ENCODE results near the gene PCLO.
A peak's percentile ranks its signal among the peaks of the same experiment; 100 is the strongest.
"Not testable (repeated sequence)": the region's sequence is repeated elsewhere in the genome, so short reads cannot be mapped to it uniquely, and the experiment has no call there.

Gene PCLO

DNA sequence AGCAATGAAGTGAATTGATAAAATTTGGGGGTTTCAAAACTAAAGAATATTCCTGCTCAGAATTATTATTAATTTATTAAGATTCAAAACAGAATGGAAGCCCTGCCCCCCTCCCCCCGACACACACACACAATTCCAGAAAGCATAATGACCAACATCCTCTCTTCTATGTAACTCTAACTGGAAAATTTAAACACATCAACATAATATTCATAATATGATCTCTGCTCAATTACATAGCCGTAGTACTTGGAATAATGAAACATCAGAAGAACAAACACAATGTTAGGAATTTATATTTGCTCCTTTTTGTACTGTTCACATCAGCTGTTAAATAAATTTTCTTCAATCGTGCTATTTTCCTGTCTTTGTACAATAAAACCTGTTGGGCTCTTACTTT is 20.8 kb downstream of the PCLO start:
- no peak for DNase-seq

DNA sequence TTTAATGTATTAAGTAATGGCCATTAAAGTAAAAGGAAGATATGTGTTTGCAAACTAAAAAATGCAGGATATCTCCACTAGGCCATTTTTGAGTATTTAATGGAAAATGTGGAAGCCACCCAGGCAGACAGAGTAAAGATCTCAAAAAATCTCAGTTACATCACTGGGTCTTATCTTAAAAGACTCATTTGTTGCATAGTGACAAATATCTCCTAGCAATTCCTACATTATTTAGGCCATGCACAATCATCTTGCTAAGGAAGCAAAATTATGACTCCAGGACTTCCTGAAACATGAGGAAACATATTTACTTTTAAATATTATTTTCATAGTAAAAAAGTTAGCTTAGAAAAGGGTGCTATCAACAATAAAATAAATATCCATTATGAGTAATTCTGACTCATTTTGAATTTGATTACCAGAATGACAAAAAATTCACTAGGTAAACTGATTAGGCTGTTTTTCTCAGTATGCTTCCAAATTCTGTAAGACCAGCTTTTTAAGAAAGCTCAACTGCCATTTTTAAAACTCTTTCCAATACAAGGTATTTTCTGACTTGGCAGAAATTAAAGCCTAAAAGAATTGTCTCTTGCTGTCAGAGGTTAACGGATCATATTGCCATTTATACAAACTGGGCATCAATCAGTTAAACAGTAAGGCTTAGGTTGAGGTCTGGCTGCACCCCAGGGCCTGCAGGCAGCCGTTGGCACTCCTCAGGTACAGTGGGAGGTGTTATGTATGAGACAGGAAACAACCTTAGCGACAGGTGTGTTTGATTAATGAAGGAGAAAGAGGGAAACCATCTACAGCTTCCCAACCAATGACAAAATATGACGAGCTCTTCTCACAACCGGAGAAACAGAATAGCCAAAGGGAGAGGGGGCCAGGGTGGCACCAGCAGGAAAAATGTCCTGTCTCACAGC is 31.8 kb downstream of the PCLO start:
- no peak for DNase-seq

DNA sequence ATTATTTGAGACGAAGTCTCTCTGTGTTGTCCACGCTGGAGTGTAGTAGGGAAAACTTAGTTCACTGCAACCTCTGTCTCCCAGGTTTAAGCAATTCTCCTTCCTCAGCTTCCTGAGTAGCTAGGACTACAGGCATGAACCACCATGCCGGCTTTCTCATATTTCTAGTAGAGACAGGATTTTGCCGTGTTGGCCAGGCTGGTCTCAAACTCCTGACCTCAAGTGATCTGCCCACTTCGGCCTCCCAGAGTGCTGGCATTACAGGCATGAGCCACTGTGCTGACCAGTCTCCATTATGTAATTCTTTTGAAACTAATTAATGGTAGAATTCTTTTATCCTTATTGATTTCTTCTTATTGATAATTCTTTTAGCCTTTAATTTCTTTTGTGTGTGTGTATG is 32.5 kb downstream of the PCLO start:
- DNase-seq, result no peak

DNA sequence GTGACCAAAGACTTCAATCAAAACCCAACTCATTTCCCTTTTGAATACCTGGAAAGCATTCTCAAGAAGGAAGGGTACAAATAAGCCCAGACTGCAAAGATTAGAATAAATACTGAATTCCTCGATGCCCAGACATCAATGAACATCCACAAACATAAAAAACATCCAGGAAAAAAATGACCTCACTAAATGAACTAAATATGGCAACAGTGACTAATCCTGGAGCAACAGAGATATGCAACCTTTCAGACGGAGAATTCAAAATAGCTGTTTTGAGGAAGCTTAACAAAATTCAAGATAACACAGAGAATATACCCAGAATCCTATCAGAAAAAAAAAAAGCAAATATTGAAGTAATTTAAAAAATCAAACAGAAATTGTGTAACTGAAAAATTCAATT is 43.2 kb downstream of the PCLO start:
- DNase-seq, result peak; percentile 8

DNA sequence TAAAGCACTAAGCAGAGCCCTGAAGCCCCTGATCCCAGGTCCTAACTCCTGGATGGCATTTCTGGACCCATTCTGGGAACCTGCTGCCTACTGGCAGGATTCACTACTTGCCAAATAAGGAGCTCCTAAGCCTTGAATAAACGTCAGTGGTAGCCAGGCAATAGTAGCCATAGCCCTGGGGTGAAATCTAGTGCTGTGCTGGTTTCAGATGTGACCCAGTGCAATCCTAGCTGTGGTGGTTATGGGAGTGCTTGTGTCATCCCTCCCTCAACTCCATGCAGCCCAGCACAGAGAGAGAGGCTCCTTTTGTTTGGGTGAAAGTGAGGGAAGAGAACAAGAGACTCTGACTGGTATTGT is 43.7 kb downstream of the PCLO start:
- no peak for DNase-seq

DNA sequence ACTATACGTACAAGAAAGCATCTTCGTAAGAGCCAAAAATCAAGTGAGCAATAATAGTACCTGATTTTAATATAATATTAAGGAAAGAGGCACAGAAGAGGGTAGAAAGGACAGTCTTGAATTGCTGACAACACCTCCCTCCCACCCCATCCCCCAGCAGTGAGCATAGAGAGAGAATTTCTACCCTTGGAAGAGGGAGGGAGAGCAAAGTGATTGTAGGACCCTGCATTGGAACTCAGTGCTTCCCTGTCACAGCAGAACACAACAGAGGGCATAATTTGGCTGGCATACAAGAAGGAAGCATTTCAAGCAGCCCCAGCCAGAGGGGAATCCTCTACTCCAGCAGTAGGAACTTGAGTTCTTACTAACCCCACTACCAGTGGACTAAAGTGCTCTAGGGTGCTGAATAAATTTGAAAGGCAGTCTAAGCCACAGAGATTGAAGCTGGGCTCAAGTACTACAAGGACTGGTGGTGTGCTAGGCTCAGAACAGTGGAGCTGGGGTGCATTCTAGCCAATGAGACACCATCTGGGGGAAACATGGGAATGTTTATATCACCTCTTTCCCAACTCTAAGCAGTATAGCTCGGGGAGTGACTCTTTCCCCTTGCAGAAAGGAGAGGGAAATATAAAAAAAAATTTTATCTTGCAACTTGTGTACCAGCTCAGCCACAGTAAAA is 44.2 kb downstream of the PCLO start:
- no peak for DNase-seq

DNA sequence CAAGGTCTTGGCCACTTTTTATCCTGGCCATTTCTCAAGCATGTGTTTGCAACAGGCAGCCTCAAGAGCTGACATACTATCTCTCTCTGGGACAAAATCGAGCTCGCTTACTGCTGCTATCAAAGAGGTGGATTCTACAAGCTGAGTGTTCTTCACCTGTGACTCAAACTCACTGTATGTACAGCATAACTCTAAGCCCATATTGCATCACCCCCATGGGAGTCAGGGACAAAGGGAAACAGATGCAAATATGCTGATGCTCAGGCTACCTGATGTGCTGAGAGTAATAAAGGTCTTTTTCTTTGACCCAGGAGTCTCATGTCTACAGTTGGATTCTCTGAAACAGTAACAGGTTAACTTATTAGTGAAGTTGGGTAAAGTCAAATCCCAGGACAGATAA is 45.2 kb downstream of the PCLO start:
- DNase-seq, result no peak

DNA sequence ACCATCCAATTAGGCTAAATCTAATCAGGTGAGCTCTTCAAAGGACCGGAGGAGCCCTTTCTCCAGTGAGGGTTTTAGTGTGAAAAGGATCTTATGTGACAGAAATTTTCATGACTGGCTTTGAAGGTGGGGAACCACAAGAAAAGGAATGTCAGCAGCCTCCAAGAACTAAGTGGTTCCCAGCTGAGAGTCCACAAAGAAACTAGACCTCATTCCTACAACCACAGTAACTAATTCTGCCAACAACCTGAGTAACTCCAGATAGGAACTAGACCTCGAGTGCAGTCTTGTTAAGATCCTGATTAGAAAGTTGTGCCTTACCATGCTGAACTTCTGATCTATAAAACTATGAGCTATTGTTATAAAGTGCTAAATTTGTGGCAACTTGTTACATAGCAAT is 51.3 kb downstream of the PCLO start:
- DNase-seq, result no peak

DNA sequence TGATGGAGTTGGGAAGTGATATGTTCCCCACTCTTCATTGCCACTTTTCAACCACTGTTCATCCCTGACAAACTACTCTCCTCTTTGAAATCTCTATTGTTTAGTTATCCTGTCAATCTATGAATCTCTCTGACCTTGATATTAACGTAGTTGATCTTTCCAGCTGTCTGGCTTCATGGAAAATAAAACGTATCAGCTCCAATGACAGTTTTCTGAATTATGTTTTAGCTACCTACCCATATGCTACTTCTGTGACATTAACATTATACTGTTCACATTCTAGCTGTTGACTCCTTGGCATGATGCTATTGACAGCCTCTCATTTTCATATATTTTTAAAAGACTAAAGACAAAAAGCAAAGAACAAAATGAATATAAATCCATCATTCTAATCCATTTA is 53.3 kb downstream of the PCLO start:
- no peak for DNase-seq

DNA sequence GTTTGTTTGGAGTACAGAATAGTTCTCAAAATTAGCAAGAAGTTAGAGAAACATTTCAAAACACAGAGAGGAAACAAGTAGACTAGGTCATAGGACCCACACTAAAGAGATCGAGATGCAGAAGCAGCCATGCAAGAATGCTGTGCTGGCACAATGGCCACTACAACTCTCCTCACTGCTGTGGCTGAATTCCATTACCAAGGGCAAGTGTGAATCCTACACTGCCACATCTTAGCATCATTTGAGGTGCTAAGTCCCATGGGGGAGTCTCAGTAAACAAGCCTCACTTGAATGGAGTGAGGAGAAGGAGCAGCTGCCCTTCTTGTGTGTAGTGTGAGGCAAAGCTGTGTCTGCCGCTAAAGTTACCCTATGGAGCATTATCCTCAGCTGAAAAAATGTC is 56.7 kb downstream of the PCLO start:
- no peak for DNase-seq

DNA sequence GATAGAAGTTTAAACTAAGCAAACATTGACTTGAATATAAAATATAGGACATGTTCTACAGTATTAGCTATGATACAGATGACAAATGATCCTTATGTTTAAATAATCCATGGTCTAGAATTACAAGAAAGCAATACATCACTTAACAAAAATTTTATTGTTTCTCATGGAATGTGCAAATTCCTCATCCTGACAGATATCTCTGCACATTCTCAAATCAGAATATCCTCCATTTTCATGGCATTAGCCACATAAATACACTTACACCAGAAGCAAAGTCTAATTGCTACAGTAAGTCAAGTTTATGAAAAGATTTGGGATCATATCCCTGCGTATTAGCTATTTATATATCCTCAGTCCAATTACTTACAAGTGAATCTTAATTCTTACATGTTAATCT is 57.6 kb downstream of the PCLO start:
- DNase-seq, result no peak

DNA sequence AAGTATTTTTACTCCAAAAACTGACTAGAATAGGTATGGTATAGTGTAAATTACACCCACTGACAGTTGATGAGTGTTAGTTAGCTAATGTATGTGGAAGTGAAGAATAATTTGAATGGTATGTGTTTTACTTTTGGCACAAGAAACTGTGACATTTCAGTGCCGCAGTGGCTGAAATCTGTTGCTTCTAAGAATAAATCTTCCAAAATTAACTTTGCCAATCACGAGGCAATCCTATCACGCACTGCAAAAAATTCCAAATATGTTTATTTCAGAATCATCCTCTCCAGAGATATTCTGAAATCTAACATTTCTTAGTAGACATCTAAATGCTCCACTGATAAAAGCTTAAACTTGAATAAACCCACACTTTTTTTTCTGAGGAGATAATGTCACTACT is 61.2 kb downstream of the PCLO start:
- DNase-seq, result no peak

DNA sequence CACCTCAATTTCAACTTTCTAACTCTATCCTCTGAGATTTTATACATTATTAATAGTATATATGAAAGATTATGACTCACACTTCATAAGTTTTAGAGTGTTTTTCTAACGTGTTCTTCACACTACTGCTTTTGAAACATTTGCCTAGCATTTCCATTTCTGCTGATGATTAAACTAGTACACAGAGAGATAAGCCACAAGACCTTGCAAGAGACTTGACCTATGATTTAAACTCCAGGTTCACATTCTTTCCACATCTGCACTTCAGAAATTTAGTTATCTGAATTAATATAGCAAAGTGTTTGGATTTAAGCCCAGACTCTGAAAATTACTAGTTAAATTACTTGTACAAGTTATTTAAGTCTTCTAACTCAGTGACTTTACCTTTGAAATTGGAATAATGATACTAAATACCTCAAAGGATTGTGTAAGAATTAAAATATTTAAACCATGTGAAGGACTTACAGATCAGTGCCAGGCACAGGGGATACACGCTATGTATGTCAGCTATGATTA is 66.6 kb downstream of the PCLO start:
- DNase-seq, result no peak

DNA sequence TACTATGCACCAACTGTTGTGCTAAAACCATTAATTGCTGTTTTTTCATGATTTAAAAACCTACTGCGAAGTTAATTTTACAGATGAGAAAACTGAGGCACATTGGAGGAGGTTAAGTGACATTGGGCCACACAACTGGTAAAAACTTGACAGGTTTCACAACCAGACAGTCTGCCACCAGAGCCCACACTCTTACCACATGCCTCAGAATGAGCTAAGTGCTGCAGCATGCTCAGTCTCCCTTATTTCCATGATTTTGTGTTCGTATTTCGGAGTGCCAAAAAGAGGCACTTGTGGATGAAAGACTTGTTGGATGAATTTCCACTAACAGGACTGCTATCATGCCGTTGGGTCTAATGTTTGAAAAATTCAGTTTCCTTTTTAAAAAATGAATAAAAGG is 77.4 kb downstream of the PCLO start:
- DNase-seq, result no peak

DNA sequence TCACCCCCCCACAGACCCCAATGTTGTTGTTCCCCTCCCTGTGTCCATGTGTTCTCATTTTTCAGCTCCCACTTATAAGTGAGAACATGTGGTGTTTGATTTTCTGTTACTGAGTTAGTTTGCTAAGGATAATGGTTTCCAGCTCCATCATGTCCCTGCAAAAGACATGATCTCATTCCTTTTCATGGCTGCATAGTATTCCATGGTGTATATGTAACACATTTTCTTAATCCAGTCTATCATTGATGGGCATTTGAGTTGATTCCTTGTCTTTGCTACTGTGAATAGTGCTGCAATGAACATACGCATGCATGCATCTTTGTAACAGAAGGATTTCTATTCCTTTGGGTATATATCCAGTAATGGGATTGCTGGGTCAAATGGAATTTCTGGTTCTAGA is 82.8 kb downstream of the PCLO start:
- DNase-seq, result not testable (repeated sequence)

DNA sequence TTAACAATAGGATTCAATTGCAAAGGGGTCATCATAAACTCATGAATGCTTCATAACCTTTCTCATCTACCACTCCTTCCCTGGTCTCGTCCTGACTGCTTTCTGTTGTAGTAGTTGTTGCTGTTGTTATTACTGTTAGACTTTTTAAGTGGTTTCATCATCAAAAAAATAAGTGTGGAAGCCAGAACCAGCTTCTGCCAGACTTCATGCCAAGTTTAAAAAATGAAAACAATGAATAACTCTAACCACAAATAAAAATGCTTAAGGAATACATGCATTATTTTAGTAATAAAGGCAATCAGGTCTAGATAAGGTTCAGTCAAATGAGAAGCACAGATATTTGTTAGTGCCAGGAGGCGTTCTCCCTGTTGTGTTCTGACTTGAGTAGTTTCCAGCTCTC is 85.4 kb downstream of the PCLO start:
- DNase-seq, result no peak

DNA sequence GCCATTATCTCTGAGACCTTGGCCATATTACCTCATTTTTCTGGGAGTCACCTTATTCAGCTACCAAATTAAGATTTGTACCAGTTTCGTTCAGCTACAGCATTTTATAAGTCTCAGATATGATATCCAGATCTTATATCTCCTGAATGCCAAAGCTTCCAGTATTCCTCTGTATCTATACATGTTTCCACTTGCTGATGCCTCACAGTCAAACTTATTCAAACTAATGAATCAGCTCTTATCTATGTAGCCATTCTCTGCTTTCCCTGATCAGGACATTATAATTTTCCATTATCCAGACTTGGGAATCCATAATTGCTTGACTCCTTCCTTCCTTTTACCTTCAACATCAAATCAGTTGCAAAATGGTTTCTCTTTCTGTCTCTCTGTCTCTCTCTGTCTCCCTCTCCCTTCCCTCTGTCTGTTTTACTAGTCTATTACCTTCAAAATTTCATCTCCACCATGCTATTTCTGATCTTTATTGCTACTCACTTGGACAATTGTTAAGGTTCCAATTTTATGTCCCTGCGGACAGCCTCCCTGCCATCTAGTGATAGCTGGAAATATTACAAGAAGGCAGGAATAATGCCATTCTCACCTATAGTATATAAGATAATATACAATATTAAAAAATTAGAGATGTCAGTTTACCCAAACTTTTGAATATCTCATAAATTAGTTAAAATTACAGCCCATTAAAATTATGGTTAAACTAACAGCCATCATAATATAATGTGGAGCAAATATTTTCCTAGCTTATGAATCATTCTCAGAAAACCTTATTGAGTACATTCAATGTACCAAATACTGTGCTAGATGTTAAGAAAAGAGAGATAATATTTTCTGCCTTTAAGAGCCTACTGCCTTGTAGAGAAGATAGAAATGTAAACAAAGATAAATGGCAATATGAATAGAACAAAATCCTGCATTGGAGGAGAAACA is 89.8 kb downstream of the PCLO start:
- no peak for DNase-seq

DNA sequence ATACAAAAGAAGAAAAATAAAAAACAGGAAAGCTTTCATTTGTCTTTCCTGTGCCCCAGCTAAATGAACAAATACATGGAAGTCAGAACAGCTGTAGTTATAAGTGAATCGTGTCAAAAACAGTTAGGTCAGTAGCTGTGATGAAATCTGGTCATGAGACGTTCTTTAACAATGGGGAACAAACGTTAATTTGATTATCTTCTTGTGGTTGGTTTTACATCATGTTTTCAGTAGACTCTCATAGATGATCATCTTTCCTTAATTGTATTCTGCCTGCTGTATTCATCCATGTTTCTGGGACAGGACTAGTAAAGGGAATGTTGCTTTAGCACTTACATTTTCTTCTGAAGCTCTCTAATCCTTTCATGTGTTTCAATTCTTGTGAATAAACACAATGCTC is 97.0 kb downstream of the PCLO start:
- peak; percentile 58 for DNase-seq

DNA sequence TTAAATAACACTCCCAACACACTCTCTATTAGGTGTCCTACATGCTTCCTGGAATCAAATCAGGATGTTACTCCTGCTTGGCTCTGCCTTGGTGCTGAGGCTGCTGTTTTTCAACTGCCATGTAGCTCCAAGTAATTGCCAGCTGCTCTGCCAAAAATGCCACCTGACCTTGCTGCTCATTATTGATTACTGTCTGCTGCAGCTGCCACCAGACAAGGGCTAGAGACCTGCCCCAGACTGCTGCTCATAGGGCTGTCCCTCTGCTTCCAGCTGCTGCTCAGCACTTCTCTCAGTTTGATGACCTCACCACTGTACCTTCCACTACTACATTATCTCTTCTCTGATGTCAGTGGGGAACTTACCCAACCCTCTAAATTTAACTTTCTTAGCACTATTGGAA is 102.5 kb downstream of the PCLO start:
- no peak for DNase-seq

DNA sequence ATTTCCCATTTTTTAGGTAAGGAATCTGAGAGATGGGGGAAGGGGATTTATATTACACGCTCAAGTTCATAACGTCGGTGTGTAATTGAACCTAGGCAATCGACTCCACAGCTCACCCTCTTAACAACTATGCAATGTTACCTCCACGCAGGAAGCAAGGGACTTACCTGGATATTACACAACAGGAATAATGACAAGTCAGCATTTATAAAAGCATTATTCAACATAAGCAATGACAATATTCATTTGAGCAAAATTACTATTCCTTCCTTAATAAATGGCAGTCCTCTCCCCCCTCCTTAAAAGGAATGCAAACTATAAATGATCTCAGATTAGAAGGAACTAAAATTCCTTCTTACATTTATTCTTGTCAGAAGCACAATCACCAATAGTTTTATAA is 104.0 kb downstream of the PCLO start:
- no peak for DNase-seq

DNA sequence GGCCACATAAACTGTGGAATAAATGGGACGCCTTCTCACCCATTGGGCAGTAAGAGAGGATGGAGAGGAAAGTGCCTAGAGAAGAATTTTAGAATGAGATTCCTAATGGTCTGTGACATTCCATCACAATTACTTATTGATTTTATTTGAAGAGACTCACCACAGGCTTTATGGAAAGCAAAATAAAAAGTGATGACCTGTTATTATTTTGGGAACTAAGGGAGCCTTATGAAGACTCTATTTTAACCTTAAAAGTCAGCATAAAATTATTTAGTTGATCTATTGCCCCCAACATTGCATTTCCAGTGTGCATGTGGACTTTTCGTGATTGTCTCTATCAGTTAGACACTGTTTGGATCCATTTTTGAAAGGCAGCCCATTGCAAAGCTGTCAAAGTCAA is 107.5 kb downstream of the PCLO start:
- no peak for DNase-seq

DNA sequence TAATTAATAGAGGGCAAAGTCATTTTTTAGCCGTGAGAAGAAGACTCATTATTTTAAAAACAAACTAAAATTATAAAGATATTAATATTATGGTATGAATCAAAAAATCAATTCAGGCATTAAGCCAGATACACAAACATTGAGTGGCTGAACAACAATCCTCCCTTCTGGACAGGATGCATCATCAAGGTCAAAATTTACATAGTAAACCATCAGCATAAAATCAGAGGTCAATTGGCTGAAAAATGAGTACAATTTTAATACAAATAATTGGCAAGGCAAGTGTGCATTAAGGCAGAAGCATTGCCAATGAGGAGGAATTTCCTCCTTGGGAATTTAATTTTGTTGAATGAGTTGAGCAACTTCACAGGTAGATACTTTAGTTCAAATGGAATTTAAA is 108.2 kb downstream of the PCLO start:
- no peak for DNase-seq

DNA sequence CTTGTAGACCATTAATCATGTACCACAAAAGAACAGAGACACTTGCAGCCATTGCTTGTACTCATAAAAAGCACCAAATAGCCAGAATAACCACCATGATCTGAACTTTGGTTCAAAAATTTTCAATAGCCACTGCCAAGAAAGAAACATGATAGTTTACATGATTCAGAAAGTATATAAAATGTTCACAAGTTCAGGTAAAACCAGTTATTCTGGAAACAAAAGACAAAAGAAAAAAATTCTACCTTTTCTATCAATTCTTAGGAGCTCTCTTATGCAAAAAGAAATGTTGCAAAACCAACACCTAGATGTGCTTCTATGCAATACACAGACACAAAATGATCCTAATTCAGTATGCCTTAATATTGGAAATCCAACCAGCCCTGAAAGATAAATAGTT is 108.7 kb downstream of the PCLO start:
- DNase-seq, result no peak

Measured in MV-4-11 (cell line).